TTC549 (cell line): ENCODE data around the gene PLCH1.

Experiments
- FAIRE-seq: peaks from 2 replicates; lab custom pipeline; 2012; peaks lifted over from hg19 to GRCh38; lab: Jason Lieb, UNC

The PLCH1 gene

GRCh38 chr3:155528579-155528978 lies 216.3 kb downstream of the PLCH1 start:
- FAIRE-seq = no peak

GRCh38 chr3:155525324-155525833 lies 219.5 kb downstream of the PLCH1 start:
- FAIRE-seq = no peak

GRCh38 chr3:155520463-155520862 lies 224.4 kb downstream of the PLCH1 start:
- no peak for FAIRE-seq

- no peak for FAIRE-seq
Measured at GRCh38 chr3:155519078-155519477, 225.8 kb downstream of the PLCH1 start.

GRCh38 chr3:155517903-155518302 lies 227.0 kb downstream of the PLCH1 start:
- no peak for FAIRE-seq

GRCh38 chr3:155516439-155516838 lies 228.4 kb downstream of the PLCH1 start:
- FAIRE-seq = no peak

- FAIRE-seq = no peak
Measured at GRCh38 chr3:155512867-155513261, 232.0 kb downstream of the PLCH1 start.

- no peak for FAIRE-seq
Measured at GRCh38 chr3:155512175-155512866, 232.6 kb downstream of the PLCH1 start.

- no peak for FAIRE-seq
Measured at GRCh38 chr3:155504682-155505081, 240.2 kb downstream of the PLCH1 start.

- no peak for FAIRE-seq
Measured at GRCh38 chr3:155502630-155503029, 242.2 kb downstream of the PLCH1 start.

GRCh38 chr3:155500194-155500818 lies 244.6 kb downstream of the PLCH1 start:
- no peak for FAIRE-seq

GRCh38 chr3:155497930-155498647 lies 246.8 kb downstream of the PLCH1 start:
- FAIRE-seq = no peak

- FAIRE-seq = no peak
Measured at GRCh38 chr3:155496206-155496605, 248.7 kb downstream of the PLCH1 start.

- no peak for FAIRE-seq
Measured at GRCh38 chr3:155495387-155495786, 249.5 kb downstream of the PLCH1 start.

- FAIRE-seq = no peak
Measured at GRCh38 chr3:155494332-155494731, 250.5 kb downstream of the PLCH1 start.

- FAIRE-seq = no peak
Measured at GRCh38 chr3:155492841-155493240, 252.0 kb downstream of the PLCH1 start.

GRCh38 chr3:155491696-155492095 lies 253.2 kb downstream of the PLCH1 start:
- no peak for FAIRE-seq

- no peak for FAIRE-seq
Measured at GRCh38 chr3:155488671-155489070, 256.2 kb downstream of the PLCH1 start.

- FAIRE-seq = no peak
Measured at GRCh38 chr3:155485897-155486296, 259.0 kb downstream of the PLCH1 start.

GRCh38 chr3:155481591-155481990 lies 263.3 kb downstream of the PLCH1 start:
- FAIRE-seq = no peak

- no peak for FAIRE-seq
Measured at GRCh38 chr3:155481089-155481488, 263.8 kb downstream of the PLCH1 start.

- FAIRE-seq = no peak
Measured at GRCh38 chr3:155465664-155466063, 279.2 kb downstream of the PLCH1 start.

- FAIRE-seq = no peak
Measured at GRCh38 chr3:155462672-155463071, 282.2 kb downstream of the PLCH1 start.
